DOHH2 (cell line): ENCODE results near the gene CYFIP2.

Experiments
- H3F3A ChIP-seq: fragments of 200-600 bp; sonication (generic), shearing (Covaris generic); 2 replicates; pipeline ENCODE4 v1.6.0; 2016; ENCODE audit warnings: antibody characterized with exemption, mild to moderate bottlenecking; ENCODE audit not compliant: control insufficient read depth, insufficient read depth
- H3K27ac ChIP-seq: fragments of 200-600 bp; sonication (generic); 2 replicates; pipeline ENCODE4 v1.5.1; 2014; ENCODE audit warnings: low read depth, mild to moderate bottlenecking, low read length, moderate library complexity
- H3K27me3 ChIP-seq: fragments of 200-600 bp; sonication (generic); 2 replicates; pipeline ENCODE4 v1.6.1; 2014; ENCODE audit warnings: mild to moderate bottlenecking, low read length, mixed read lengths; ENCODE audit not compliant: control insufficient read depth
- H3K36me3 ChIP-seq: fragments of 200-600 bp; sonication (generic); 2 replicates; pipeline ENCODE4 v1.6.1; 2014; ENCODE audit warnings: mild to moderate bottlenecking, low read length, moderate library complexity, mixed read lengths; ENCODE audit not compliant: control insufficient read depth
- H3K4me1 ChIP-seq: fragments of 200-600 bp; sonication (generic); 2 replicates; pipeline ENCODE4 v1.6.1; 2014; ENCODE audit warnings: mild to moderate bottlenecking, low read length, mixed read lengths; ENCODE audit not compliant: control insufficient read depth
- H3K4me2 ChIP-seq: fragments of 200-600 bp; sonication (generic); 2 replicates; pipeline ENCODE4 v1.6.0; 2014; ENCODE audit warnings: mild to moderate bottlenecking, low read length, moderate library complexity
- H3K4me3 ChIP-seq: fragments of 200-600 bp; sonication (generic); 2 replicates; pipeline ENCODE4 v1.5.1; 2014; ENCODE audit warnings: mild to moderate bottlenecking, low read length, mixed read lengths
- H3K79me2 ChIP-seq: fragments of 200-600 bp; sonication (generic); 2 replicates; pipeline ENCODE4 v1.6.1; 2014; ENCODE audit warnings: mild to moderate bottlenecking, low read length, mixed read lengths; ENCODE audit not compliant: control insufficient read depth
- H3K9me2 ChIP-seq: fragments of 200-600 bp; sonication (generic); replicated peaks from 2 replicates; pipeline ENCODE4 v1.6.1; 2014; ENCODE audit warnings: mild to moderate bottlenecking, low read length, mixed read lengths; ENCODE audit not compliant: control insufficient read depth
- H3K9me3 ChIP-seq: fragments of 200-600 bp; sonication (generic); 2 replicates; pipeline ENCODE4 v1.6.1; 2014; ENCODE audit warnings: antibody characterized with exemption, low read length, mixed read lengths; ENCODE audit not compliant: control insufficient read depth, insufficient read depth
- H4K20me1 ChIP-seq: fragments of 200-600 bp; sonication (generic); 2 replicates; pipeline ENCODE4 v1.6.0; 2014; ENCODE audit warnings: low read depth, mild to moderate bottlenecking, antibody characterized with exemption, low read length, moderate library complexity; ENCODE audit not compliant: control insufficient read depth, insufficient read depth
- CTCF ChIP-seq: fragments of 200-600 bp; sonication (generic); IDR thresholded peaks from one replicate; pipeline ENCODE4 v1.5.1; 2014; ENCODE audit warnings: antibody characterized with exemption, mild to moderate bottlenecking, low read depth, low read length; ENCODE audit not compliant: poor library complexity, severe bottlenecking
- EZH2phosphoT487 ChIP-seq: fragments of 200-600 bp; sonication (generic); IDR thresholded peaks from 2 replicates; pipeline ENCODE4 v1.6.1; 2017; ENCODE audit warnings: borderline replicate concordance, mild to moderate bottlenecking, antibody characterized with exemption, low read length, moderate library complexity, mixed read lengths

The CYFIP2 gene

GRCh38 chr5:157294407-157295091 is 28.6 kb downstream of the CYFIP2 start:
- peaks cover 6% of the 10 kb centered on the region for H3K79me2 ChIP-seq
- H3K27ac ChIP-seq, result no peak overlapping the region
- TF ChIP-seq CTCF, result no peak
- TF ChIP-seq EZH2phosphoT487, result no peak
- no peaks in the 10 kb centered on the region for H3K27me3 ChIP-seq
- H3K4me2 ChIP-seq, result no peak overlapping the region
- no peaks in the 10 kb centered on the region for H4K20me1 ChIP-seq
- no peaks in the 10 kb centered on the region for H3K9me3 ChIP-seq
- no peak overlapping the region for H3K4me3 ChIP-seq
- H3K9me2 ChIP-seq, result no peaks in the 10 kb centered on the region
- peaks cover 14% of the 10 kb centered on the region for H3K4me1 ChIP-seq
- peaks cover 91% of the 10 kb centered on the region for H3K36me3 ChIP-seq
- 0 out of 2 replicates have a peak, but pooled peaks cover 2% of the 10 kb centered on the region for H3F3A ChIP-seq

- H3F3A ChIP-seq, result 0 out of 2 replicates have a peak, but pooled peaks cover 2% of the 10 kb centered on the region
- no peak overlapping the region for H3K27ac ChIP-seq
- no peaks in the 10 kb centered on the region for H4K20me1 ChIP-seq
- peaks cover 6% of the 10 kb centered on the region for H3K79me2 ChIP-seq
- H3K36me3 ChIP-seq, result peaks cover 89% of the 10 kb centered on the region
- no peaks in the 10 kb centered on the region for H3K27me3 ChIP-seq
- TF ChIP-seq CTCF, result no peak
- H3K9me2 ChIP-seq, result no peaks in the 10 kb centered on the region
- H3K4me3 ChIP-seq, result no peak overlapping the region
- peaks cover 13% of the 10 kb centered on the region for H3K4me1 ChIP-seq
- no peak overlapping the region for H3K4me2 ChIP-seq
- H3K9me3 ChIP-seq, result no peaks in the 10 kb centered on the region
Measured at GRCh38 chr5:157295247-157295646, 29.3 kb downstream of the CYFIP2 start.

- Histone ChIP-seq H3K27me3 (no peaks in the 10 kb centered on the region), H3K9me3 (no peaks in the 10 kb centered on the region), H3K4me3 (no peak overlapping the region), H3K27ac (no peak overlapping the region), H3F3A (no peaks in the 10 kb centered on the region; the same call in 1 of the 2 replicates), H3K9me2 (no peaks in the 10 kb centered on the region), H3K4me1 (no peaks in the 10 kb centered on the region), H3K79me2 (no peaks in the 10 kb centered on the region), H3K4me2 (no peak overlapping the region), H4K20me1 (no peaks in the 10 kb centered on the region), H3K36me3 (peaks cover 91% of the 10 kb centered on the region)
- TF ChIP-seq EZH2phosphoT487, result no peak
Measured at GRCh38 chr5:157300564-157300963, 34.6 kb downstream of the CYFIP2 start.

- peaks cover 91% of the 10 kb centered on the region for H3K36me3 ChIP-seq
- no peak overlapping the region for H3K4me3 ChIP-seq
- no peaks in the 10 kb centered on the region for H3K27me3 ChIP-seq
- H3K4me2 ChIP-seq, result no peak overlapping the region
- H3F3A ChIP-seq, result no peaks in the 10 kb centered on the region; the same call in 1 of the 2 replicates
- H4K20me1 ChIP-seq, result no peaks in the 10 kb centered on the region
- H3K79me2 ChIP-seq, result no peaks in the 10 kb centered on the region
- TF ChIP-seq CTCF, result no peak
- TF ChIP-seq EZH2phosphoT487, result no peak
- peaks cover 4% of the 10 kb centered on the region for H3K4me1 ChIP-seq
- H3K27ac ChIP-seq, result no peak overlapping the region
- H3K9me2 ChIP-seq, result no peaks in the 10 kb centered on the region
- H3K9me3 ChIP-seq, result no peaks in the 10 kb centered on the region
Measured at GRCh38 chr5:157301066-157301465, 35.1 kb downstream of the CYFIP2 start.
